GM10266 (cell line): Measurements from ENCODE around the gene KLF11.

Experiments
- DNase-seq: peaks from one replicate; pipeline ENCODE4 v3.0.0; 2012; ENCODE audit errors: extremely low spot score
- CTCF ChIP-seq: IDR thresholded peaks from 2 replicates; pipeline ENCODE4 v1.5.1; 2012; ENCODE audit warnings: mild to moderate bottlenecking, low read depth; ENCODE audit not compliant: control insufficient read depth, insufficient read depth; ENCODE audit errors: missing control alignments

The KLF11 gene

GRCh38 chr2:10094271-10094814 lies 51.0 kb downstream of the KLF11 start:
- no peak for DNase-seq
- TF ChIP-seq CTCF = no peak

- DNase-seq = no peak
- no peak for TF ChIP-seq CTCF
Observed at GRCh38 chr2:10095175-10095574, 51.8 kb downstream of the KLF11 start.

- DNase-seq = no peak
- no peak for TF ChIP-seq CTCF
Observed at GRCh38 chr2:10096641-10097040, 53.3 kb downstream of the KLF11 start.

GRCh38 chr2:10097352-10098148 lies 54.2 kb downstream of the KLF11 start:
- DNase-seq = peak; percentile 75
- TF ChIP-seq CTCF = peak; percentile 90

GRCh38 chr2:10101491-10101890 lies 58.1 kb downstream of the KLF11 start:
- TF ChIP-seq CTCF = no peak

GRCh38 chr2:10103179-10103578 lies 59.8 kb downstream of the KLF11 start:
- DNase-seq = no peak
- TF ChIP-seq CTCF = no peak

More at GRCh38 chr2:10101491-10101890, 58.1 kb downstream of the KLF11 start:
- no peak for DNase-seq
